Vagina (tissue), 2 donors: ENCODE data around the gene CDR2L.

Experiments
- CTCF ChIP-seq, 3 experiments: fragments of 450-650 bp in 2 of 3; fragments of 200-600 bp in 1 of 3; sonication (generic) in 1 of 3; IDR thresholded peaks; one replicate each; pipeline ENCODE4 v1.5.1; 2017 to 2019; ENCODE audit warnings: antibody characterized with exemption in 3 of 3, mild to moderate bottlenecking in 2 of 3, moderate library complexity in 2 of 3
- POLR2A ChIP-seq, 2 donors: fragments of 450-650 bp; IDR thresholded peaks; one replicate each; pipeline ENCODE4 v1.6.1; 2017; ENCODE audit warnings: antibody characterized with exemption in 2 of 2, mild to moderate bottlenecking in 2 of 2, moderate library complexity in 2 of 2
- POLR2AphosphoS5 ChIP-seq, 2 donors: sonication (generic); formaldehyde crosslinking; IDR thresholded peaks; one replicate each; pipeline ENCODE4 v1.9.0; 2017; ENCODE audit warnings: antibody characterized with exemption in 2 of 2, mild to moderate bottlenecking in 2 of 2, low read depth in 1 of 2; ENCODE audit not compliant: insufficient read depth in 1 of 2

- TF ChIP-seq POLR2A (IDR thresholded peaks at IDR 0.05), result no peak
- TF ChIP-seq POLR2AphosphoS5 (IDR thresholded peaks at IDR 0.05; ENCODE audit: insufficient read depth in 1 of 2, low read depth in 1 of 2), result no peak
- TF ChIP-seq CTCF (IDR thresholded peaks at IDR 0.05), result no peak
Measured at GRCh38 chr17:74959826-74960515, 27.5 kb upstream of the CDR2L start.
